ENCODE data around the gene MCF2L.
"Not testable (repeated sequence)": the region's sequence is repeated elsewhere in the genome, so short reads cannot be mapped to it uniquely, and the experiment has no call there.

The MCF2L gene

DNA sequence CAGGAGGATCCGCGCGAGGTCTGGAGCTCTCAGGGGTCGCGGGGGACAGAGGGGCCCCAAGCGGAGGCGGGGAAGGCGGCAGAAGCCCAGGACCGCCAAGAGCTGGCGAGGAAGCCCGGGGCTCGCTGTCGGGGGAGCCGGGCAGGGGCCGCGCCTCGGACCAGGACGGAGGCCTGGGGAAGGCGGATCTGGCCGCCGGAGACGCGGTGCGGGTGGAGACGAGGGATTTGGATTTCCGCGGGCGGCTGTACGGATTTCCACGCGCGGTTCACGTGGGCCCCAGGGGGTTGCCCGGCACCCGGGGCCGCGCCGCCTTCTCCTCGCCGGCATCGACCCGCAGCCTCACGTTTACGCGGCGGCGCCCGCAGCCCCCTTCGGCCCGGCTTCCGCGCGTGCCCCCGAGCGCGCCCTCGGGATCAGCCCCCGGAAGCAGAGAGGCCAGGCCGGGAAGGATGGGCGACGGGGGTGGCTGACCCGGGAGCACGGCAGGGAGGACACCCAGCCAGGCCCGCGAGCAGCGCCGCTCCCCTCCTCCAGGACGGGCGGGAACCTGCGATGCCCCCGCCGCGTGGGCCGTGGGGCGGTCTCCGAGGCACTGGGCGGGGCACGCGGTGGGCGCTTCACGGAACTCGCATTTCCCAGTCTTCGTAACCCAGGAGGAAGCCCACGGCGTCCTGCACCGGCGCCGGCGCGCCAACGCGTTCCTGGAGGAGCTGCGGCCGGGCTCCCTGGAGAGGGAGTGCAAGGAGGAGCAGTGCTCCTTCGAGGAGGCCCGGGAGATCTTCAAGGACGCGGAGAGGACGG, 141.2 kb downstream of the MCF2L start:
- DNase-seq (ENCODE audit: low read depth), result no peak
- H3K4me3 ChIP-seq (ENCODE audit: low read depth, low read length), result no peak overlapping the region
- TF ChIP-seq, protein P1, sequence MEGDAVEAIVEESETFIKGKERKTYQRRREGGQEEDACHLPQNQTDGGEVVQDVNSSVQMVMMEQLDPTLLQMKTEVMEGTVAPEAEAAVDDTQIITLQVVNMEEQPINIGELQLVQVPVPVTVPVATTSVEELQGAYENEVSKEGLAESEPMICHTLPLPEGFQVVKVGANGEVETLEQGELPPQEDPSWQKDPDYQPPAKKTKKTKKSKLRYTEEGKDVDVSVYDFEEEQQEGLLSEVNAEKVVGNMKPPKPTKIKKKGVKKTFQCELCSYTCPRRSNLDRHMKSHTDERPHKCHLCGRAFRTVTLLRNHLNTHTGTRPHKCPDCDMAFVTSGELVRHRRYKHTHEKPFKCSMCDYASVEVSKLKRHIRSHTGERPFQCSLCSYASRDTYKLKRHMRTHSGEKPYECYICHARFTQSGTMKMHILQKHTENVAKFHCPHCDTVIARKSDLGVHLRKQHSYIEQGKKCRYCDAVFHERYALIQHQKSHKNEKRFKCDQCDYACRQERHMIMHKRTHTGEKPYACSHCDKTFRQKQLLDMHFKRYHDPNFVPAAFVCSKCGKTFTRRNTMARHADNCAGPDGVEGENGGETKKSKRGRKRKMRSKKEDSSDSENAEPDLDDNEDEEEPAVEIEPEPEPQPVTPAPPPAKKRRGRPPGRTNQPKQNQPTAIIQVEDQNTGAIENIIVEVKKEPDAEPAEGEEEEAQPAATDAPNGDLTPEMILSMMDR (IDR thresholded peaks at IDR 0.05; ENCODE audit: control insufficient read depth, extremely low read depth, insufficient read depth), result no peak

DNA sequence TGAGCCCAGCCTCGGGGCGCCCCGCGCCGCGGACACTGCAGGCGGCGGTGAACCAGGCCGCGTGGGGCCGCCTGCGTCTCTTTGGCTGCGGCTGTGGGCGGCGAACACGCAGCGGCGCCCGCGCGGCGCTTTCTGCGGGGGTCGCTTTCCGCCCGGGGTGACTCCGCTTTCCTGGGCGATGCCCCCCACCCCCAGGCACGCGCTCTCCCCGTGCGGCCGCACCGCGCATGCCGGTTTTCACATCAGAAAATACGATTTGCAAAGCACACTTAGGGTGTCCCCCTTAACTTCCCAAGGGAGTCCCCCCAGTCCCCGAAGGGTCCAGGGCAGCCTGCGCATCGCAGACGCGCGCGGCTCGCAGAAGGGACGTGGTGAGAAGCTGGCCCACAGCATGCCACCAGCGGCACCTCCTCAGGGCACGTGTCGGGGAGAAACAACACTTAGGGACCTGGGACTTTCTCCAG, 141.9 kb downstream of the MCF2L start:
- H3K4me3 ChIP-seq (ENCODE audit: low read depth, low read length), result no peak overlapping the region
- DNase-seq (ENCODE audit: low read depth), result no peak
- TF ChIP-seq, protein P1 (IDR thresholded peaks at IDR 0.05; ENCODE audit: control insufficient read depth, extremely low read depth, insufficient read depth), result no peak

DNA sequence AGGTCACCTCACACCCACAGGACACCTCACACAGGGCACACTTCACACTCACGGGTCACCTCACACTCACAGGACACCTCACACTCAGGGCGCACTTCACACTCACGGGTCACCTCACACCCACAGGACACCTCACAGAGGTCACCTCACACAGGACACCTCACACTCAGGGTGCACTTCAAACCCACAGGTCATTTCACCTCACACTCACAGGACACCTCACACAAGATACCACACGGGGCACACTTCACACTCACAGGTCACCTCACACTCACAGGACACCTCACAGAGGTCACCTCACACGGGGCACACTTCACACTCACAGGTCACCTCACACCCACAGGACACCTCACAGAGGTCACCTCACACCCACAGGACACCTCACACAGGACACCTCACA, 142.8 kb downstream of the MCF2L start:
- H3K4me3 ChIP-seq (ENCODE audit: low read depth, low read length); DNase-seq (ENCODE audit: low read depth): not testable (repeated sequence)

DNA sequence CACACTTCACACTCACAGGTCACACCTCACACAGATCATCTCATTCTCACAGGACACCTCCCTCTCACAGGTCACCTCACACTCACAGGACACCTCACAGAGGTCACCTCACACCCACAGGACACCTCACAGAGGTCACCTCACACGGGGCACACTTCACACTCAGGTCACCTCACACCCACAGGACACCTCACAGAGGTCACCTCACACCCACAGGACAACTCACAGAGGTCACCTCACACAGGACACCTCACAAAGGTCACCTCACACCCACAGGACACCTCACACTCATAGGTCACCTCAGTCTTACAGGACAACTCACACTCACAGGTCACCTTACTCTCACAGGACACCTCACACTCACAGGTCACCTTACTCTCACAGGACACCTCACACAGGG, 143.5 kb downstream of the MCF2L start:
- DNase-seq (ENCODE audit: low read depth); H3K4me3 ChIP-seq (ENCODE audit: low read depth, low read length): not testable (repeated sequence)

DNA sequence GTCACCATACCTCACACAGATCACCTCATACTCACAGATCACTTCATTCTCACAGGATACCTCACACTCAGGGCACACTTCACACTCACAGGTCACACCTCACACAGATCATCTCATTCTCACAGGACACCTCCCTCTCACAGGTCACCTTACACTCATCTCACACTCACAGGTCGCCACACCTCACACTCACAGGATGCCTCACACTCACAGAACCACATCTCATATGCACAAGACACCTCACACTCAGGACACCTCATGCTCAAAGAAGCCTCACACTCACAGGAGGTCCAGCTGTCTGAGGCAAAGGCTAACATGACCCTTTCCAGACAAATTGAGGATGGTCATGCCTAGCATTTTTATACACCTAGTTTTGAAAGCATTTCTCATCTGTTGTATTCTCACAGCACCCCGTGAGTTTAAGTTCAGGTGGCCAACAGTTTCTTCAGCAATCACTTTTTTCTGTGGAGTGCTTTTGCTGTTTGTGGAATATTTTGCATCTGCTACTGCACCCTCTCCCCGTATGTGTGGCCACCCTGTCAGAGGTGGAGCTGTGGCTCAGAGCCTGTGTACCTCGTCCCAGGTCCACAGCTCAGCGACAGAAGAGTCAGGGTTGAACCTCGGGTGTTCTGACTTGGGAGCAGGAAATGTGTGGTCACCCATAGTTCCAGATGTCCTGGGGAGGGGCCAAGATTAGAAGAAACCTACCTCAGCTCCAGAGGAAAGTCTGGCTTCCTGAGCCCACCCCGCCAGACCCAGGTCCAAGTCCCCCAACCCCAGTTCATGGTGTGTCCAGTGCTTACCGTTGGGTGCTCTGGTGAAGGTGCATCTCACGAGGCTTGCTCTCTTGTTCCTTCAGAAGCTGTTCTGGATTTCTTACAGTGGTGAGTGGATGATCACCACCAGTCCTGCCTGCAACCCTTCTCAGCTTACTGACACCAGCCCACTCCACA, 144.2 kb downstream of the MCF2L start:
- TF ChIP-seq, protein P1 (IDR thresholded peaks at IDR 0.05; ENCODE audit: control insufficient read depth, extremely low read depth, insufficient read depth), result no peak
- DNase-seq (ENCODE audit: low read depth), result no peak
- H3K4me3 ChIP-seq (ENCODE audit: low read depth, low read length), result no peak overlapping the region

DNA sequence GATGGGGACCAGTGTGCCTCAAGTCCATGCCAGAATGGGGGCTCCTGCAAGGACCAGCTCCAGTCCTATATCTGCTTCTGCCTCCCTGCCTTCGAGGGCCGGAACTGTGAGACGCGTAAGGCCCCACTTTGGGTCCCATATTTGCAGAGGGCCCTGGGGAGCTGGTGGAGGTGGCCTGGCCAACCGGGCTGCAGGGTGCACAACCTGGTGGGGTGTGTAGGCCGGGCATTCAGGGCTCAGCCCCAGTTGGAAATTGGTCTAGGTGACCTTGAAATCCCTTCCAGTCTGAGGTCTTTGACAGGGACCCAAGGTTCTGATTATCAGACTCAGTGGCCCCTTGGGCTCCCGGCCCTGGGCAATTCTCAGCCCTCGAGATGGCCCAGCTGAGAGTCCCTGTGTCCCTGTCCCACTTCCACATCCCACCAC, 144.8 kb downstream of the MCF2L start:
- DNase-seq (ENCODE audit: low read depth), result no peak
- TF ChIP-seq, protein P1 (IDR thresholded peaks at IDR 0.05; ENCODE audit: control insufficient read depth, extremely low read depth, insufficient read depth), result no peak
- H3K4me3 ChIP-seq (ENCODE audit: low read depth, low read length), result no peak overlapping the region

DNA sequence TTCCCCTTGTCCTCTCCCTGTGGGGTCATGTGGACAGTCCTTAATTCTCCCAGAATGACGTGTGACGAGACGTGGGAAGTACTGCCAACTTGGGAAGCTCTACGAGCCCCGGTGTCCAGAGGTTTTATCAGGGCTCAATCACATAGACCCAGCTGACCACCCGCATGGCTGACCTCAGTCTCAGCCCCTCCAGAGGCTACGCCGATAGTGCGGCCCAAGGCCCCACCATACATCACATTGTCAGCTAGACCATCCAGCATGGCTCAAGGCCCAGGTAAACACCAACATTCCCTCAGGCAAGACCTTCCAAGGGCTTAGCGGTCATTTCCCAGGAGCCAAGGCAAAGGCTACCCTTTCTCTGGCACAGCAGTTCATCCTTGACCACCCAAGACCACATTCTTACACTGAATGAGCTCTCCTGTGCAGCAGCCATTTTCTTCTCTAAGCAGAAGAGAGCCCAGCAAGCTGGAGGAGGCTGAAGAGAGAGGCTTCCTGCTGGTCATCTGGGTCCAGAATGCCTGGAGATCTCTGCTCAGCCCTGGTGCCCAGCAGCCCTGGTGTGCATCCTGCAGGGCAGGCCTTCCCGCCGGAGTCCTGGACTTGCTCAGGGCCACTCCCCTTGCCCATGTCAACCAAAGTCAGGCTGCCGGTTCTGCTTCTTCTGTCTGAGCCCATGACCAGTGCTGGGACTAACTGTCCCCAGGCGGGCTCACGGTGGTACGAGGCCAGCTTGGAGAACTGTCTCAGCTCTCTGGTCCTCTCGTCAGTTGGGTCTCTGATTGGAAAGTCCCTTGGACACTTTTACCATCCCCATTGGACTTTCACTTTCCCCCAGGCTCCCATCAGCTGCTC, 145.7 kb downstream of the MCF2L start:
- H3K4me3 ChIP-seq (ENCODE audit: low read depth, low read length), result no peak overlapping the region
- TF ChIP-seq, protein P1 (IDR thresholded peaks at IDR 0.05; ENCODE audit: control insufficient read depth, extremely low read depth, insufficient read depth), result no peak
- DNase-seq (ENCODE audit: low read depth), result no peak
